ENCODE measurements around the gene TSR3.

TSR3 gene

DNA sequence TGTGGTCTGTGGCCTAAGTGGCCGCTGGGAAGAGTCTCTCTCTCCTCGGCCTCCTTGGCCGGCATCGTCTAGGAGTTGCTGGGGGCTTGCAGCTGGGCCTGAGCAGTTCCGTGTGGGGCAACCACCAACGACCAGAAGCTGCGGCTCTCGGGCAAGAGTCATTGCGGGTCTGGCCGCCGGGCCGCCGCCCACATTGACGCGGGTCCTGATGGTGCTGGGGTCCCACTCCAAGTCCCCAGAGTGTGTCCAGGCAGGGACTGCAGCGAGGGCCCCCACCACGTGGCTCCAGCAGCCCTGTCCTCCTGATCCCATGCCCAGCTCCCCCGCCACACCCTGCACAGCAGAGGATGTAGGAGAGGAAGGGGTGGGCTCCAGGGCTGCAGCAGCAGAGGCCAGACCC is 31.9 kb upstream of the TSR3 start:
- no peak overlapping the region for H3K4me3 ChIP-seq (ENCODE audit: low read length)
- no peak for DNase-seq (ENCODE audit: low read depth)
- TF ChIP-seq, protein P1, sequence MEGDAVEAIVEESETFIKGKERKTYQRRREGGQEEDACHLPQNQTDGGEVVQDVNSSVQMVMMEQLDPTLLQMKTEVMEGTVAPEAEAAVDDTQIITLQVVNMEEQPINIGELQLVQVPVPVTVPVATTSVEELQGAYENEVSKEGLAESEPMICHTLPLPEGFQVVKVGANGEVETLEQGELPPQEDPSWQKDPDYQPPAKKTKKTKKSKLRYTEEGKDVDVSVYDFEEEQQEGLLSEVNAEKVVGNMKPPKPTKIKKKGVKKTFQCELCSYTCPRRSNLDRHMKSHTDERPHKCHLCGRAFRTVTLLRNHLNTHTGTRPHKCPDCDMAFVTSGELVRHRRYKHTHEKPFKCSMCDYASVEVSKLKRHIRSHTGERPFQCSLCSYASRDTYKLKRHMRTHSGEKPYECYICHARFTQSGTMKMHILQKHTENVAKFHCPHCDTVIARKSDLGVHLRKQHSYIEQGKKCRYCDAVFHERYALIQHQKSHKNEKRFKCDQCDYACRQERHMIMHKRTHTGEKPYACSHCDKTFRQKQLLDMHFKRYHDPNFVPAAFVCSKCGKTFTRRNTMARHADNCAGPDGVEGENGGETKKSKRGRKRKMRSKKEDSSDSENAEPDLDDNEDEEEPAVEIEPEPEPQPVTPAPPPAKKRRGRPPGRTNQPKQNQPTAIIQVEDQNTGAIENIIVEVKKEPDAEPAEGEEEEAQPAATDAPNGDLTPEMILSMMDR (IDR thresholded peaks at IDR 0.05; ENCODE audit: insufficient read depth, low read depth, low read length, missing control alignments): no peak

DNA sequence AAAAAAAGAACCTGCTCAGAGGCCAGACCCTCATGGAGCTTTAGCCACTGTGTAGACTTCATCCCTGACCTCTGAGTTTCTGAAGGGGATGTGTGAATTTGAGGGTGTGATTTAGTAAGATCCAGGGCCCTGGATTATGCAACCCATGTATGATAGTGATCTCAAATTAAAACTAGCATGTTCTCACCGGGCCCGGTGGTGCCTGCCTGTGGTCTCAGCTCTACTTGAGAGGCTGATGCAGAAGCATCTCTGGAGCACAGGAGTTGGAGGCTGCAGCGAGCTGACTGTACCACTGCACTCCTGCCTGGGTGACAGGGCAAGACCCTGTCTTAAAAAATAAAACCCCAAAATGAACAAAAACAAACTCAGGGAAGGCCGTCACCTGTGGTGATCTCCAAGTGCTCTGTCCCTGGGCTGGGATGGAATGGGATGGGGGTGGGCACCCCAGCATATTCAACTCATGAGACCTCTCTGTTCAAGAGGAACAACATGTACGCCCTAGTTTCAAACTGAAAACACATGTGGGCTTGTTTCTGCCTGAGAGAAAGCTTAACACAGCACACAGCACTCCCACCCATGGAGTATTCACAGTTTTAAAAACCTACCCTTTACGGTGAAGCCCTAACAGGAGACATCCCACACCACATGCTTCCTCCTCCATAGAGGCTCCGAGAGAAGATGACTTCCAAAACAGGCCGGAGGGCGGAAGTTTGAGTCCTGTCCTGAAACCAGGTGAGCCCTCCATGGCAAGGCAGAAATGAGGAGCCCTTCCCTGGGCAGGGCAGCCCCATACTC is 30.1 kb upstream of the TSR3 start:
- TF ChIP-seq, protein P1 (IDR thresholded peaks at IDR 0.05; ENCODE audit: insufficient read depth, low read depth, low read length, missing control alignments): no peak
- DNase-seq (ENCODE audit: low read depth): no peak
- no peak overlapping the region for H3K4me3 ChIP-seq (ENCODE audit: low read length)

DNA sequence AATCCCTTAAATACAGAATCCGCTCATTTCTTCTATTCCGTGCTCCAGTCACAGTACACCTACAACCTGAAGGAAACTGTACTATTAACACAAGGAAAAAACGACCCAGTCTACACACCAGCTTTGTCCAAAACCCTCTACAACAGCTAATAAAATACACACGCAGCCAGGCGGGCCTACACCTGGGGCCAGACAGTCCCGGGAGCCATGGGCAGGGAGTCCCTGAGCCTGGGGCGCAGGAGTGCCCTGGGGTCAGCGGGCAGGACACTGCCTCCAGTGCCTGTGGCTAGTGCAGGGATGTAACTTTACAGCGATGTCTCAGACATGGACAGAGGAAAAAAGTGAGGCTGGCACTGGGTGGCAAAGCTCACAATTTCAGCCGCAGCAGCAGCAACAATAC is 28.5 kb upstream of the TSR3 start:
- no peak for DNase-seq (ENCODE audit: low read depth)
- TF ChIP-seq, protein P1 (IDR thresholded peaks at IDR 0.05; ENCODE audit: insufficient read depth, low read depth, low read length, missing control alignments): no peak
- no peak overlapping the region for H3K4me3 ChIP-seq (ENCODE audit: low read length)

DNA sequence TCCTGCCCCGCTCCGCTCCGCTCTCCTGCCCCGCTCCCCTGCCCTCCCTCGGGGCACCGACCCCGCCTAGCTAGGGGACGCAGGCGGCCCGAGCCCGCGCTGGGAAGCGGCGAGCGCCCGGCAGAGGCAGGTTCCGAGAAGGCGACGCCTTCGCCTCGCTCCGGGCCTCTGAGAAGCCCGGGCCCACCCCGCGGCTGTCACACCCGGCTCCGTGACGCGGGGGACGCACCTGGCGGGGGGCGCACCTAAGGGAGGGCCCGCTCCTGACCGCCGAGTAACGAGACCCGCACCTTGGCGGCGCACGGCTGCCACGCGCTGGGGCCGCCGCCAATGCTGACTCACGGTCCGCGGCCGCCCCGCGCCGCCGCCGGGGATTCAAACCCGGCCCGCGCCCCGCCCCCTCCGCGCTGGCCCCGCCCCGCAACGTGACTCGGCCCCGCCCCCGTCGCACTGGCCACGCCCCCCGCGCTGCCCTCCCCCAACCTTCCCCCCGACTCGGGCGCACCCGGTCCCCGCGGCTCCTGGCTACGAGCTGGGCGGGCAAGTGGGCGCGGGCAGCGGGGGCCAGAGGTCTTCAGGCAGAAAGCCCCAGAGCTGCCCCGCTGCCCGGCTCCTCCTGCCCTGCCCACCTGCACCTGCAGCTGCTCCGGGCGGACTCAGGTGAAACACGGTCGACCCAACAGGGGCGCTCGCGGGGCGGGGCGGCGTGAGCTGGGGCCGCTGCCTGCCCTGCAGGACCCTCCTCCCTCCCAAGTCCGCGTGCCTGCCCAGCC is 27.8 kb upstream of the TSR3 start:
- H3K4me3 ChIP-seq (ENCODE audit: low read length): peak overlapping the region; percentile 41
- TF ChIP-seq, protein P1 (IDR thresholded peaks at IDR 0.05; ENCODE audit: insufficient read depth, low read depth, low read length, missing control alignments): no peak
- DNase-seq (ENCODE audit: low read depth): peak; percentile 70

DNA sequence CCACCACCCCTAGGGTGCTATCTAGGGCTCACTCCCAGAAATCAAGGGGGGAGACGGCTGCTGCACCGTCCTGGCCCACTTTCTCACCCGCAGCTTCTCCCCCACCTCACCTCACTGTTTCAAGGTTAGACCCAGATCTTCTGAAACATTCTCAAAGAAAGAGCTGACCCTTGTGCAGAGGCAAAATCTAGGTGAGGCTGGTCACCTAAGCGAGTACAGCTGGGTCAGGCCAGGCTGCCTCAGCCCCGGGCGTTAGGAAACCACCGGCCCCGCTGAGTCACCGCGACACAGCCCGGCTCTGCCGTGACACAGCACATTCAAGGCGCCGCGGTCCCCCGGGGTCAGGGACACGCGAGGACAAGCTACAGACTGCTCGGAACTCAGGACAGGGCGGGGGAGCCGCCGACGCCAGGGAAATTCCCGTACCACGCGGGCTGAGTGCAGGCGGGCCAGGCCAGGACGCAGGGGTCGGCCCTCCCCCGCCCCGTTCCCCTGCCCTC is 27.2 kb upstream of the TSR3 start:
- peak; percentile 86 for DNase-seq (ENCODE audit: low read depth)
- peak overlapping the region; percentile 41 for H3K4me3 ChIP-seq (ENCODE audit: low read length)
- TF ChIP-seq, protein P1 (IDR thresholded peaks at IDR 0.05; ENCODE audit: insufficient read depth, low read depth, low read length, missing control alignments): no peak

DNA sequence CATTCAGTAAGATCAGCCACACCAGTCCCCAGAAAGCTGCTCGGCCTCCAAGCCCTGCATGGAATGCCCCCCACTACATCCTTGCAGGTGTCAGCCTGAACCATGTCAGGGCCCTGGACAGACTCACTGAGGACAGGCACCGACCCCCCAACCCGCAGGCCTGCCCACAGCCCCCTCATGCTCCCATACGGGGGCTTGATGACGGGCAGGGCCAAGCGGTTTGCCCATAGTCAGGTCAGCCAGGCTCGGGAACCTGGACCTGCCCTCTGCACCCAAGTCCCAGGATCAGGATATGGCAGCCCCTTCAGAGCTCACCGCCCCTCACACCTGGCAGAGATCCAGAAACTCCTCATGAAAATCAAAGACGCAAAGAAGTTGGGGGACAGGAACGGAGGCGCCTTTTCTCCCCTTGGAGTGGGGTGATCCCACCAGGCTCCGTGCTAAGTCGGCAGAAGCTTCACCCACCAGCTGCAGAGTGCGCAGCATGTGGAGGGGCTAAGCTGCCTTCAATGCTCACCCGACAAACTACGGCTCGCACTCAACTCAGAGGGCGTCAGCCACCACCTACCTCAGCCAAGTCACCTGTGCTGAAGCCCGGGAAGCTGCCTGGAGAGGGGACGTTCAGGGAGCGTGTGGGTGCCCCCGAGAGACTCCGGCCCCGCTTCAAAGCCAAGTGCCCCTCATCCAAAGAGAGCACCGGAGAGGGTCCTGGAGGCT is 26.6 kb upstream of the TSR3 start:
- peak overlapping the region; percentile 41 for H3K4me3 ChIP-seq (ENCODE audit: low read length)
- DNase-seq (ENCODE audit: low read depth): no peak
- TF ChIP-seq, protein P1 (IDR thresholded peaks at IDR 0.05; ENCODE audit: insufficient read depth, low read depth, low read length, missing control alignments): no peak
